ENCODE results near the gene ZBTB16. TPM values are rescaled to one million over a fixed set of nuclear protein-coding genes. Genes with fewer than 3 reads are reported as not detected.

The ZBTB16 gene
- total RNA-seq, 1 donor from 2014 or later = 64.8 TPM

DNA sequence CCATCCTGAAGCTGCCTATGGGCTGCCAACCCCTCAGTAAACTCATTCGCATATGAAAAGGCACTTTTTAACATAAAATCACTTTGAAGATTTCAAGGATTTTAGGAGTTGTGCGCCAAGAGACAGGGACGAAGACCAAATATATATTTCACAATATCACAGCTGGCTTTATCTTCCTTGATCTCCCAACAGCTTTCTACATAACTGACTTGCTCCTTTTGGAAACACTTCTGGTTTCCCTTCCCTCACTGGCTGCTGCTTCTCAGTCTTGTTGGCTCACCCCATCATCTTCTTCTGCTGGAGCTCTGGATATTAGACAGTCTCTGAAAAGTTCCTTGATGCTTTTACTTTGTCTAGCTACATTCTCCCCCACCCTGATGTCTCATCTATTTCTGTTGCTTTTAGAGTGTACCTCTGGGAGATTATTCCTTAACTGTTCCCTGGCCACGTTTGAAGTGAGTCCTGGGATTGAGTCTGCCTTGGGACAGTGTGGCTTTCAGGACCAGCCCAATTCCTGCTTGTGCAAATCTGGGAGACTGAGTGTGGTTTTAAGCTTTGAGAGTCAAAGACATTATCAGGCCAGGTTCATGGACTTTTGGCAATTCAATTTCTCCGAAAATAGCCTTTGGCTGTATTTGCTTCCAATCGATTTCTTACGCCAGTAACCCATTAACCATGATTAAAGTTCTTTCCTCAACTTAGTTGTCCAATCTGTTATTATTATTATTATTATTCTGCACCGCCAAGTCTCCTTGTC is 205.8 kb downstream of the ZBTB16 start:
- DNase-seq (no peak), ATAC-seq (ENCODE audit: poor library complexity) (no peak)
- intact Hi-C loops (cut with DNase I) = no loop called here

DNA sequence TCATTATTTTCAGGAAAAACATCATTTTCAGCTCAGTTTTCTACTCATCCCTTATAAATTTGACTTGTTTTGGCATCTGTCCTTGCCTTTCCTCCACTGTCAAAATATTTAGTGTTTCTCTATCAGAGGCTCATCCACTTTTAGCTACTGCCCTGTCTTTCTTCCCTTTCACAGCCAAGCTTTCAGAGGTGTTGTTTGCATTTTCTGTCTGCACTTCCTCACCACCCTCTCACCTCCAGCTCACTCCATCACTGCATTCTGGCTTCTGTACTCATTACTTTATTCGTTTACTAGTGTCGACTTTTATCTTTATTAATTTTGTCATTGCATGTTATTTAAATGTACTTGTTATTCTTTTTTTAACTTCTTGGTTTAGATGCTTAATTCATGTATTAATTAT is 210.0 kb downstream of the ZBTB16 start:
- DNase-seq (no peak), ATAC-seq (ENCODE audit: poor library complexity) (peak; percentile 65)
- intact Hi-C loops (cut with DNase I) = no loop called here

DNA sequence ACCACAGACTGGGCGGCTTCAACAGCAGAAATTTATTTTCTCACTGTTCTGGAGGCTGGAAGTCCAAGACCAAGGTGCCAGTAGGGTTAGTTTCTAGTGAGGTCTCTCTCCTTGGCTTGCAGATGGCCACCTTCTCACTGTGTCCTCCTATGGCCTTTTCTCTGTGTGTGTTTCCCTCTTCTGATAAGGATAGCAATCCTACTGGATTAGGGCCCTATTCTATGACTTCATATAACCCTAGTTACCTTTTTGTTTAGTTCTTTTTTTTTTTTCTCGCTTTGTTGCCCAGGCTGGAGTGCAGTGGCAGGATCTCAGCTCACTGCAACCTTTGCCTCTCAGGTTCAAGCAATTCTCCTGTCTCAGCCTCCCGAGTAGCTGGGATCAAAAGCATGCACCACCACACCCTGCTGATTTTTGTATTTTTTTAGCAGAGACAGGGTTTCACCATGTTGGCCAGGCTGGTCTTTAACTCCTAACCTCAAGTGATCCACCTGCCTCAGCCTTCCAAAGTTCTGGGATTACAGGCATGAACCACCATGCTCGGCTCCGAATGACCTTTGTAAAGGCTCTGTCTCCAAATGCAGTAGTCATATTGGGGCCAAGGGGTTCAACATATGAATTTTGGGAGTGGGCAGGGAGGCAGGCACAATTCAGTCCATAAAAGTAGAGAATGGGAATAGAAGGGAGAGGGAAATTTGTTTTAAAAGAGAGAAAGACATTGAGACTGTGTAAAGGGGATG is 211.2 kb downstream of the ZBTB16 start:
- ATAC-seq (ENCODE audit: poor library complexity) = no peak
- intact Hi-C loops (cut with DNase I) = no loop called here
- no peak for DNase-seq

DNA sequence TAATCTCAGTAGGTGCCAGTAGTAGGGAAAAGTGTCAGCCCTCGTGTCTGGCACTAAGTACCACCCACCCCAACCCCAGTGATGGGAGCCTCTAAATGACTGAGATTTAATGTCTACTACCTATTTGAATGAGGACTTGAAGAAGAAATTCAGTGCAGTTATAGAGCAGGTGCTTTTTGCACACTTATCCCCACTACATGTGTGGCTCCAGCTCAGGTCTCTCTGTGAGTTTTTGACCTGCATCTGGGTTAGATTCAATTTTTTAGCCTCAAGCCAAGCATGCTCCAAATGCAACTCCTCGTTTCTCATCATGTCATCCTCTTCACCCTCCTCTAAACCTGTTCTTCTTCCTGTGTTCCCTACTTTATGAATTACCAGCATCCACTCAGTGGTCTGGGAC is 211.8 kb downstream of the ZBTB16 start:
- ATAC-seq (ENCODE audit: poor library complexity) (no peak), DNase-seq (no peak)
- intact Hi-C loops (cut with DNase I) = no loop called here

DNA sequence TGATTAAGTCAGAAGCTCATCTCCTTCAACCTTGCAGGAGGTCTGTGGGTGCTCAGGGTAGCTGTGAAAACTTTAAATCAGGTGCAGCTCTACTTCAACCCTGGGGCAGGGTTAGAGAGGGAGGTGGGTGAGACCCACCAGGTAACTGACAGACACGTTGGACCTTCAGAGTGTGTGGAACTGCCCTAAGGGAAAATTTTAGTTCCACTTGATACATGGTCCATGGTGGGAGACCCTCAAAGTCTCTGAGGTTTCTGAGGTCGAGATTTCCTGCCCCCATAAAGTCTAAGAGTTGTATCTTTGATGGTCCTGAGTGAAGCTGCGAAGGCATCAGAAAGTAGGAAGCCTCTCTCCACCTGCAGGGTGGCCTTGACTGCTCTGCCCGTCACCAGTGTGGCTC is 212.8 kb downstream of the ZBTB16 start:
- intact Hi-C loops (cut with DNase I) = no loop called here
- ATAC-seq (ENCODE audit: poor library complexity) (no peak), DNase-seq (no peak)

DNA sequence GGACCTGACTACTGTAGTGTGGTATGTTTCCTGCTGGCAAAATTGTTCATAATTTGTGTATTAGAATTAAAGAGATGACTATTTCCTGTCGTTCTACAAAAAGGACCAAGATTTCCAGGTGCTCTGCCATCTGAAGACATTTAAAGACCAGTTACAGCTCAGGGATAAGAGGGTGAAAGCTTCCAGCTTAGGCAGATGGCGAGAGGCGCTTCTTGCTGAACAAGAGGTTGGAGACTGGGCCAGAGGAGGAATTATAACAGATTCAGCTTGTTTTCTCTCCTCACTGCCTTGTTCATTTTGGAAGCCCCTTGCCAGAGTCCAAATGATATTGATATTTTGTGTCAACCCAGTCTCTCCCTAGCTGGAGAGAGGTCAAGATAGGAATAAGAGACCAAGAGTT is 213.6 kb downstream of the ZBTB16 start:
- intact Hi-C loops (cut with DNase I) = no loop called here

DNA sequence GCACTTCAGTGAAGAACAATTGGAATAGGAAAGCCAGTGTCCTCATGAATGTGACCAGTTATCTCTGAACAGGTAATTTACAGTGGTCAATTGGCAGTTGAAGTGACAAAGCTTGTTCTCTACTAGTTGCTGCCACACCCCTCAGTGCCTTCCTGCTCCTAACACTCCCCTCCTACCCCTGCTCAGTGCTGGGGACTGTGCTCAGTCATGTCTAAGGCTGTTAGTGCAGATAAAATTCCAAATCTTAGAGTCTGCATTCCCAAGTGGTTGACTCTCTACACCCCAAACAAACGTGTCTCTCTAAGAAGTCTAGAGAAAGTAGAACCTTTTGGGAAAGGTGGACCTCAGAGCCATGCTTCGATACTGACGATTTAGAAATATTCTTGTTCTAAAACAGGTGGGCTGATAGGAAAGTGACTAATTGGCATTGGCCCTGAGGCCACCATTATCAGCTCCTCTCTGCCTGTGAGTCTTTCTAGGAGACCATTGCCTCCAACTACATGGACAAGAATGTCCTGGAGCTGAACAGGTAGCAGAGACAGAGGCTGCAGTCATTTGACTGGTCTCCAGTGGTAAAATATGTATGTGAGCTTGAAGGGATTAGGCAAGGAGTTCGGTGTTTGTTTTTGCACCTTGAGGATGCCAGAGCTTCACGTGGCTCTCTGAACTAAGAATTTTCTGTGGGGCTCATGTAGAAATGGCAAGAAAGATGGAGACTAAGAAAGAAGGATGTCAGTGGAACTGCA is 214.6 kb downstream of the ZBTB16 start:
- intact Hi-C loops (cut with DNase I) = no loop called here
- no peak for DNase-seq

More for the DNA sequence above, 213.6 kb downstream of the ZBTB16 start:
- DNase-seq (no peak), ATAC-seq (ENCODE audit: poor library complexity) (no peak)

DNA sequence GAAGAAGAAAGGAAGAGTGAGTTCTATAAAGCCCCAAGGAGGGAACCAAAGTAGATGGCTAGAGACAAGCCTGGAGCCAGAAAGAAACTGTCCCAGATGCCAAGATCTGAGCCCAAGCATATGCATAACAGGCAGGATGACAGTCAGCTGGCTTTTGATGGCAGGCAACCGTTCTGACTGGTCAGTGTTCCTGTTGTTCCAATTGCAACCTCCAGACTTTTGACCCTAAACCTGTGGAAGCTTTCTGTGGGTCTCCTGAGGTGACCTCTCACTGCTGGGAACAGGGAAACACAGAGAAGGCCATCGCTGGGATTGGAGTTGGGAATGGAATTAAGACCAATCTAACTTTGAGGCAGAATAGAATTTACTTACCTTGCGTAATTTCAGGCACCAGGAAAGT is 215.1 kb downstream of the ZBTB16 start:
- intact Hi-C loops (cut with DNase I) = no loop called here
- no peak for ATAC-seq (ENCODE audit: poor library complexity)

More for the DNA sequence above, 214.6 kb downstream of the ZBTB16 start:
- ATAC-seq (ENCODE audit: poor library complexity) = no peak

DNA sequence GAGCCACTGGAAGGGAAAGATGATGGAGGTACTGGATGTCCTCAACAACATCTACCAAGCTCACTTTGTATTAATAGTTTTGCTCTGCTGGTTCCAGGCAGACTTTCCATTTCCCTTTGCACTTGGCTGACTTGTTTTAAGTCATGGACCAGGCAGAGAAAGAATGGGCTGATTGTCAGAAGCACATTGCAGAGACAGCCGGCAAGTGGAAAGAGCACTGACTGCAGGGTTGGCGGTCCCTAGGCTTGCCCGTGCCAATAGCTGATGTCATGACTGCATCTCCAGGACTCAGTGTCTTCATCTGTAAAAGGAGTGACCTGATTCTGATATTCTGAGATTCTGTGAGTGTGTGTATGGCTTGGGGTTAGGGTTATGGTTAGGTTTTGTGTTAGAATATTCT is 215.8 kb downstream of the ZBTB16 start:
- intact Hi-C loops (cut with DNase I) = no loop called here
- peak; percentile 72 for DNase-seq
- ATAC-seq (ENCODE audit: poor library complexity) = peak; percentile 69

More for the DNA sequence above, 215.1 kb downstream of the ZBTB16 start:
- DNase-seq = no peak

DNA sequence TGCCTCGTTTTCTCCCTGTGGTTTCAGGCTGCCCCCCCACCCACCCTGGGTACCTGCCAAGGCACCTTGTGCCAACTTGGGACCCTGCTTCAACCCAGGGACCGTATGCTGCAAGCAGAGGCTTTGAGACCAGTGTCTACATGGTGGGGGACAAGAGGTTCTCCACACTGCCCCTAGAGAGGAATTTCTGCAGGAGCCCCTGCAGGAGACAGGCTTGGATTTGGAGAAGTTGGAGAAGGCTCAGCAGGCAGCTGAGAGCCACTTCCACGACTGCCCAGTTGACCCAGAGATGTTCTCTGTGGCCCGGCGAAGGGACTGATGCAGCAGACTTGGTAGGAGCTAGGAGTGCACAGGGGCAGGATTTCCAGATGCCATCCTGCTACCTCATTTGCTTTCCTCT is 216.6 kb downstream of the ZBTB16 start:
- intact Hi-C loops (cut with DNase I) = no loop called here
- DNase-seq (no peak), ATAC-seq (ENCODE audit: poor library complexity) (no peak)

DNA sequence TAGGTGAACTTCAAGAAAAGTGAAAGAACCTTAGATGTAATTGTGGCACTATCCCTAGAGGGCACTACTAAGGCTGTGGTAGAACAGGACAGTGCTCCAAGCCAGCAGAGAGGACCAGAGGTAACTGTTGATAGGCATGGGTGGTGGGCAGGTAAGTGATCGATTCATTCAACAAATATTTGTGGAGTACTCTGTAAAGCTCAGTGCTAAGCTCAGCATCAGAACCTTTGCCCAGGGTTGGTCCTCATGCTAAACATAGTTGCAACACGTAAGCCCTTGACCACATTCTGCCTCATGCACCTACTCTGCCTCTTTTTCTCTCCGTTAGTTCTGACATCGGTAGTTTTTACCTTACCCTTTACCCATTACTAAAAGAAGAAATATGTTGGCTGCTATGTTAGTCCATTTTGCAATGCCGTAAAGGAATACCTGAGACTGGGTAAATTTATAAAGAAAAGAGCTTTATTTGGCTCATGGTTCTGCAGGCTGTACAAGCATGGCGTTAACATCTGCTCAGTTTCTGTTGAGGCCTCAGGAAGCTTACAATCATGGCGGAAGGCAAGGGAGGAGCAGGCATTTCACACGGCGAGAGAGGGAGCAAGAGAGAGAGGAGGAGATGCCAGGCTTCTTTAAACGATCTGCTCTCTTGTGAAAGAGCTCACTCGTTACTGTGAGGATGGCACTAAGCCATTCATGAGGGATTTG is 218.3 kb downstream of the ZBTB16 start:
- intact Hi-C loops (cut with DNase I) = no loop called here
- no peak for ATAC-seq (ENCODE audit: poor library complexity)
- no peak for DNase-seq

DNA sequence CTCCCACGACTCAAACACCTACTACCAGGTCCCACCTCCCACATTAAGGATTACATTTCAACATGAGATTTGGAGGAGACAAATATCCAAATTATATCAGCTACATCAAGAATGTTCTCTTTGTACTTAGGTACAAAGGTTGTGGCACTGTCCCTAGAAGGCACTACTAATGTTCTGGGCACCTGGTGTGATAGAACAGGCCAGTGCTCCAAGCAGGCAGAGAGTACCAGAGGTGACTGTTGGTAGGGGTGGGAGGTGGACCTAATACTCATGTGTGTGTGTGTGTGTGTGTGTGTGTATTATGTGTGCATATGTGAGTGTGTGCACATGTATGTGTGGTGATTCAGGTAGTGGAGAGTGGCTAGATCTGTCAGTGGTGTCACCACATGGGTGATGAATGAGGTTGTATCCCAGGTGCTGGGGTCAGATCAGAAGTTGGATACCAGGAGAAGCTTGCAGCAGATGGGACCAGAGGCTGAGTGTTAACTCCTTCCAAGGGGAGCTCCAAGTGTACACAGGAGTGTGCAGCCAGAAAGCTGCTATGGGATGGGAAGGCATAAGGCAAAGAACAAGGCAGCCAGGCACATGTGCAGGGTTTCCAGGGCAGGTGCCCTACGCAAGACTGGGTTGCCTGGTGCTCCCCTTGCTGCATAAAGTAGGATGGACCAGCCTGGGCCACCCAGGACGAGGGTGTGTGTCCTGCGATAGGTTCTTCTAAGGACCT is 219.0 kb downstream of the ZBTB16 start:
- no peak for DNase-seq
- ATAC-seq (ENCODE audit: poor library complexity) = no peak
- intact Hi-C loops (cut with DNase I) = no loop called here

DNA sequence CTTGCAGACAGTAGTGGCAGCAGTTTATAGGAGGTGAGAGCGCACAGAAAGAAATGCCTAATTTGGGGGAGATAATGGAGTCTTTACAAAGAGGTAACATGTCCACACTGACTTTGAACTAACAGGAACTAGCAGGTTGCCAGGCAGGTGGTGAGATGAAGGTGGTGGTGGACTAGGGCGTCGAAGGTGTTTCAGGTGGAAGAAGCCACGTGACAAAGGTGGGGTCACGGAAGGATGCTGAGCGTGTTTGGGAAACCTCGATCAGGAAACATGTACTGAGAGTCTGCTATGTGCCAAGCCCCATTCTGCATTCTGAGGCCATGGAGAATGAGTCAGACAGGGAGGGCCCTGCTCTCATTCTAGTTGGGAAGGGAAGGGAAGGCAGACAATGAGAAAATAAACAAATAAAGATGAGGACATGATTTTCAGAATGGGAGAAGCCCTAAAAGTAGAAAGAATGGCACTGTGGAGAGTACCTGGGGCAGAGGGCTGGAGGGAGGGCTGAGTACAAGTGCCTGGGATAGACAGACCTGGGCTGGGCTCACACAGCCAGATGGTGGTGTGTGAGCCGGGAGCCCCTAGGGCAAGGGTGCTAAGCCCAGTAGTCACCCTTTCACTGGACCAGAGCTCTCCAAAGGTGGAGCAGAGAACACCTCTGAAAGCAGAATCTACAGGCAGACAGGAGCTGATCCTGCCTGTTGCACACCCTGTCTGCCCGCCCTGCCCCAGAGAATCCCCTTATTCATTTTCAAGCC is 220.5 kb downstream of the ZBTB16 start:
- ATAC-seq (ENCODE audit: poor library complexity) (peak; percentile 26), DNase-seq (no peak)
- intact Hi-C loops (cut with DNase I) = loop anchor here (10.0 kb wide), 1 partner anchor 115 kb away; no protein-coding TSS in a partner anchor

DNA sequence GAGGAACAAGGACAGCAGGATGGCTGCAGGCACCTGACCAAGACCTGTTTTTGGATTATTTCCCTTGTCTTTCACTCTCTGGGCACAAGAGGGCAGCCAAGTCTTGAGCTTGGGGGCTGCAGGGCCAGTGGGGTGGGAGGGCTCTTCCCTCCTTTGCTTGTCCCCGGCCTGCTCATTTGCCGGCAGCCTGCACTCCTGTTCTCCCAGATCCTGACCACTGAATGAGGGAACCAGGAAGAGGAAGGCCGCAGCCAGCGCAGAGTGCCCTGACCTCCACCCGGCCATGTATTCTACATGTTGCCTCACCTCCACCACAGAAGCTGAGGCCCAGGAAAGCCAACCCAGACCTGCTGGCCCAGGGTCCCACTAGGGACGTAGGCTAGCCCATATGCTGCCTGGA is 221.2 kb downstream of the ZBTB16 start:
- ATAC-seq (ENCODE audit: poor library complexity) (peak; percentile 70), DNase-seq (peak; percentile 71)

DNA sequence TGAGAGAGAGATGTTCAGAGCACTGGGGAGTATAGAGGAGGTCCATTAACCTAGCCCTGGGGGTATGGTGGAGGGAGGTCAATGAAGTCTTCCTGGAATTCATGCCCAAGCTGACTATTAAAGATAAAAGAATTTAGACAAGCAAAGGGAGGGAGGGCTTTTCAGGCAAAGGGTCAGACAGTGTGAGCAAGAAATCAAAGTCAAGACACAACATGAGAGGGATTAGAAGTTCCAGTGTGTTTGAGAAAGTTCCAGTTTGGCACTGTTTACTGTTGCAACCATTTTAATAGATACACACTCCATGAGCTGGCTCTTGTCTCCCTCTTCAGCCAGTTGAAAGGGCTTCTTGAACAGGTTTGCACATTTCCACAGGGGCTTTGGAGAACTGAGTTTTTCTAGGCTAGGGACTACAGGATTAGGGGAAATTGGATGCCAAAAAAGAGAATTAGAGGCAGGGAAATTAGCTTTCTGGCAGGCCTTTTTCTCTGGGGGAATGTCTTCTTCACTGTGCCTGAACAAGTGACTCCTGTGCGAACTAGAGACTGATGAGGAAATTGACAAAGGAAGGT is 222.0 kb downstream of the ZBTB16 start:
- intact Hi-C loops (cut with DNase I) = loop anchor here (10.0 kb wide), 1 partner anchor 113 kb away; no protein-coding TSS in a partner anchor
- DNase-seq = no peak
- ATAC-seq (ENCODE audit: poor library complexity) = no peak

More for the DNA sequence above, 221.2 kb downstream of the ZBTB16 start:
- intact Hi-C loops (cut with DNase I) = loop anchor here (10.0 kb wide), 1 partner anchor 114 kb away; no protein-coding TSS in a partner anchor

DNA sequence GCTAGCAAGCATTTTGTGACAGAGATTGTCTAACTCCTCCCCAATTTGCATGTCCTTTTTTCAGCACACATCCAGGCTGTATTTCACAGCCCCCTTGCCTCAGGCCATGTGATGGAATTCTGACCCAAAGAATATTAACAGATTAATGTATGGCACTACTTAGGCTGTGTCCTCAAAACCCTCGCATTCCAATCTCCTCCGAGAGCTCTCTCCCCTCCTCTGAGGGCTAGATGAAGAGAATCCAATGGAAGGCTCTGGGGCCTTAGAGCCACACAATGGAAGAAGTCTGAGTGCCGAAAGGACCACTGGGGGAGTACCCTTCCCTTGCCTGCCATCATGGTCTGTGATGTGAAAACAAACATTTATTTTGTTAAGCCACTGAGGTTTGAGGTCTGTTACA is 223.0 kb downstream of the ZBTB16 start:
- ATAC-seq (ENCODE audit: poor library complexity) = no peak
- DNase-seq = no peak
- intact Hi-C loops (cut with DNase I) = loop anchor here (10.0 kb wide), 1 partner anchor 112 kb away; no protein-coding TSS in a partner anchor

DNA sequence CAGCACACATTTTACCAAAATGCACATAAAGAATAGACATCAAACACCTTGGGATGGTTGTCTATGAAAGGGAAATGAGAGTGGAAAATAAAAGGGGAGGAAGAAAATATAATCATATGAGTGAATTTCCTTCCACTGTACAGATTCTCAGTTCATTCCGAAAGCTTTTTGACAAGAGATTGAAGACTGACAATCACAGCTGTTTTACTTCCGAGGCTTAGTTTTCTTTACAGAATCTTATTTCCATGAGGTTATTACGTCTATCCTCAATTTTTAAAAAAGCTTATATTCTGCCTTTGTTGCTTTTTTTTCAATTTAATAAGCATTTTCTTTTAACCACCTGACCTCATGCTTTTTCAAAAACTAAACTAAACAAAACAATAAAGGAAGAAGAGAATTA is 223.9 kb downstream of the ZBTB16 start:
- DNase-seq (no peak), ATAC-seq (ENCODE audit: poor library complexity) (no peak)
- intact Hi-C loops (cut with DNase I) = loop anchor here (10.0 kb wide), 1 partner anchor 111 kb away; no protein-coding TSS in a partner anchor

Data from Right ventricle myocardium superior (tissue), 1 donor.